CD4-positive, alpha-beta T cell treated with Interleukin-4 for 1 hour (primary cell): ENCODE data around the gene MYLK2.
A peak's percentile ranks its signal among the peaks of the same experiment; 100 is the strongest.

ENCODE experiments used
- DNase-seq, 2 donors: peaks; one replicate each; pipeline ENCODE4 v3.0.0-alpha.2; 2020 to 2022

Gene MYLK2

GRCh38 chr20:31836853-31837608 lies 17.9 kb downstream of the MYLK2 start:
- DNase-seq: no peak

GRCh38 chr20:31837896-31838397 lies 18.8 kb downstream of the MYLK2 start:
- no peak for DNase-seq

- no peak for DNase-seq
Observed at GRCh38 chr20:31838646-31839292, 19.6 kb downstream of the MYLK2 start.

GRCh38 chr20:31839782-31840487 lies 20.8 kb downstream of the MYLK2 start:
- DNase-seq: no peak

- DNase-seq: no peak
Observed at GRCh38 chr20:31840906-31841816, 22.0 kb downstream of the MYLK2 start.

- no peak for DNase-seq
Observed at GRCh38 chr20:31841928-31842327, 22.8 kb downstream of the MYLK2 start.

- no peak for DNase-seq
Observed at GRCh38 chr20:31842471-31843157, 23.5 kb downstream of the MYLK2 start.

GRCh38 chr20:31843288-31843687 lies 24.1 kb downstream of the MYLK2 start:
- DNase-seq: no peak

- no peak for DNase-seq
Observed at GRCh38 chr20:31843881-31844280, 24.7 kb downstream of the MYLK2 start.

- DNase-seq: no peak
Observed at GRCh38 chr20:31844737-31845299, 25.7 kb downstream of the MYLK2 start.

- no peak for DNase-seq
Observed at GRCh38 chr20:31845300-31845863, 26.2 kb downstream of the MYLK2 start, which contains the start of gene FOXS1. FOXS1 (minus strand) TSS chr20:31845604; CDS start chr20:31845542, 62 bp downstream.

GRCh38 chr20:31846793-31847138 lies 27.6 kb downstream of the MYLK2 start:
- DNase-seq: no peak

GRCh38 chr20:31848088-31848999 lies 29.2 kb downstream of the MYLK2 start:
- no peak for DNase-seq

GRCh38 chr20:31849306-31849930 lies 30.3 kb downstream of the MYLK2 start:
- DNase-seq: no peak

GRCh38 chr20:31851240-31851955 lies 32.2 kb downstream of the MYLK2 start:
- DNase-seq: no peak

- no peak for DNase-seq
Observed at GRCh38 chr20:31853481-31853880, 34.3 kb downstream of the MYLK2 start.

- no peak for DNase-seq
Observed at GRCh38 chr20:31856516-31856915, 37.4 kb downstream of the MYLK2 start.

GRCh38 chr20:31857861-31858759 lies 39.0 kb downstream of the MYLK2 start:
- peak in 1 of 2 donors; percentile 25 for DNase-seq
